ENCODE data around the gene PPEF2. TPM values are rescaled to one million over a fixed set of nuclear protein-coding genes. Genes with fewer than 3 reads are reported as not detected.

PPEF2 gene
- total and polyA plus RNA-seq, 9 donors, result not detected

DNA sequence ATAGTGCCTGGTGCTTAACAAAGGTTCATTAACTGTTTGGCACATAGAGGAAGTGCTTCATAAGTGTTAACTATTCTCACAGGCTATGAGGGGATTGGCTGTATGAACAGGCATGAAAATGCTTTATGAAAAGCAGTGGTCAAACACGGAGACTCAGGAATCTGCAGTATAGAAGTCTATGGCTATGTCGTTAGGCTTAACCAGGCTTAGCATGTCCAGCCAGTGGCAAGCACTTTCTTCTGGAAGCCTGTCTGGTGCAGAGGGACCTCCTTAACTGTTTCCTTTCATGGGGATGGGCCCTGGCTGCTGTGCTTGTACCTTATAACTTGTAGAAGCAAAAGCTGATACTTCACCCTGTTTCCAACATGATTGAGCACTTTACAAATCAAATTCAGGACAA lies 78.4 kb downstream of the PPEF2 start:
- intact Hi-C loops (cut with DNase I), result no loop called here
- 20 to 42% (median 33%) methylated on average over 2 of the region's 2 CpGs for WGBS, 3 donors
- H3K4me3 ChIP-seq, result no peak overlapping the region
- H3K4me1 ChIP-seq (ENCODE audit: insufficient read depth), result peaks cover 1% of the 10 kb centered on the region
- H3K9me3 ChIP-seq, result no peaks in the 10 kb centered on the region
- H3K36me3 ChIP-seq, result no peaks in the 10 kb centered on the region
- TF ChIP-seq EP300 (IDR thresholded peaks at IDR 0.05) (no peak), POLR2A (IDR thresholded peaks at IDR 0.05) (no peak)
- TF ChIP-seq, protein P1, sequence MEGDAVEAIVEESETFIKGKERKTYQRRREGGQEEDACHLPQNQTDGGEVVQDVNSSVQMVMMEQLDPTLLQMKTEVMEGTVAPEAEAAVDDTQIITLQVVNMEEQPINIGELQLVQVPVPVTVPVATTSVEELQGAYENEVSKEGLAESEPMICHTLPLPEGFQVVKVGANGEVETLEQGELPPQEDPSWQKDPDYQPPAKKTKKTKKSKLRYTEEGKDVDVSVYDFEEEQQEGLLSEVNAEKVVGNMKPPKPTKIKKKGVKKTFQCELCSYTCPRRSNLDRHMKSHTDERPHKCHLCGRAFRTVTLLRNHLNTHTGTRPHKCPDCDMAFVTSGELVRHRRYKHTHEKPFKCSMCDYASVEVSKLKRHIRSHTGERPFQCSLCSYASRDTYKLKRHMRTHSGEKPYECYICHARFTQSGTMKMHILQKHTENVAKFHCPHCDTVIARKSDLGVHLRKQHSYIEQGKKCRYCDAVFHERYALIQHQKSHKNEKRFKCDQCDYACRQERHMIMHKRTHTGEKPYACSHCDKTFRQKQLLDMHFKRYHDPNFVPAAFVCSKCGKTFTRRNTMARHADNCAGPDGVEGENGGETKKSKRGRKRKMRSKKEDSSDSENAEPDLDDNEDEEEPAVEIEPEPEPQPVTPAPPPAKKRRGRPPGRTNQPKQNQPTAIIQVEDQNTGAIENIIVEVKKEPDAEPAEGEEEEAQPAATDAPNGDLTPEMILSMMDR (IDR thresholded peaks at IDR 0.05), result no peak
- DNase-seq, result no peak
- no peak overlapping the region for H3K27ac ChIP-seq
- no peaks in the 10 kb centered on the region for H3K27me3 ChIP-seq

DNA sequence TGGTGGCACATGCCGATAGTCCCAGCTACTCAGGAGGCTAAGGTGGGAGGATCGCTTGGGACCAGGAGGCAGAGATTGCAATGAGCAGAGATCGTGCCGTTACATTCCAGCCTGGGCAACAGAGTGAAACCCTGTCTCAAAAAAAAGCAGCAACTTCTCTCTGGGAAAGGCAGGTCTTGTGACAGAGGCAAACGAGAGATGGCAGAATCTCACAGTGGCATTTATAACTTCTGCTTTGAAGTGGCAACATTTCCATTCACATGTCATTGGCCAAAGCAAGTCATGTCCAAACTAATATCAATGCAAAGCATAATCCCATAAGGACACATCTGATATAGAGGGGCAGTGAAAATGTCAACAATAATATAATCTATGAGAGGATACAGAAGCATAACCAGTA lies 79.8 kb downstream of the PPEF2 start:
- no peak overlapping the region for H3K27ac ChIP-seq
- 90 to 91% (median 91%) methylated on average over 5 of the region's 5 CpGs for WGBS, 3 donors
- H3K4me1 ChIP-seq (ENCODE audit: insufficient read depth), result peaks cover 1% of the 10 kb centered on the region
- H3K9me3 ChIP-seq, result no peaks in the 10 kb centered on the region
- H3K4me3 ChIP-seq, result no peak overlapping the region
- intact Hi-C loops (cut with DNase I), result no loop called here
- H3K27me3 ChIP-seq, result no peaks in the 10 kb centered on the region
- DNase-seq, result no peak
- TF ChIP-seq, protein P1 (IDR thresholded peaks at IDR 0.05), result no peak
- TF ChIP-seq EP300 (IDR thresholded peaks at IDR 0.05), result no peak
- TF ChIP-seq POLR2A (IDR thresholded peaks at IDR 0.05), result no peak
- no peaks in the 10 kb centered on the region for H3K36me3 ChIP-seq

DNA sequence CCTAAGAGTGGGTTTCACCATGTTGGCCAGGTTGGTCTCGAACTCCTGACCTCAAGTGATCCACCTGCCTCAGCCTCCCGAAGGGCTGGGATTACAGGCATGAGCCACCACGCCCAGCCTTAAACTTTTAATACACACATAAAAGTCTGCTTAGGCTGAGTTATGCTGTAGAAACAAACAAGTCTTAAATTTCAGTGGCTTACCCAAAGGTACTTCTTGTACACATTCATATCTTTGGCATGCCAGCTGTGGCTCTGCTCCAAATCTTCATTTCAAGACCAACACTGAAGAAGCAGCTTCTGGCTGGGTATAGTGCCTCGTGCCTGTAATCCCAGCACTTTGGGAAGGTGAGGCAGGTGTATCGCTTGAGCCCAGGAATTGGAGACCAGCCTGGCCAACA lies 80.3 kb downstream of the PPEF2 start:
- H3K36me3 ChIP-seq, result no peaks in the 10 kb centered on the region

DNA sequence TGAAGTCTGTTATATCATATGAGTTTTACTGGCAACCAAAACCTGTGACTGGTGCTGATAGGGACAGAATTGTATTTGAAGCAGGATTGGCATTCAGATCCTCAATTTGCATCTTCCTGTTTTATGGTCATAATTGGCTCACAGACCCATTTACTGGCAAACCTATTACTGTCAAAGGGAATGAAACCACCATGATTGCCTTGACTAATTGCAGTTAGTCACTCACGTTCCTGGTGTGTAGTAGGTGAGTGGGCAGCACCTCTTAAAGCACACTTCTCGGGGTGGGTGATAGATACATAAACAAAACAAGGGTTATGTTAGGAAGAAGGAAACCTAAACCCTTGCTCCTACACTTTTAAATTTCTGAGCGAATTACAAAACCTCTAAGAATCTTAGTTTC lies 81.0 kb downstream of the PPEF2 start:
- Histone ChIP-seq H3K9me3 (no peaks in the 10 kb centered on the region), H3K4me3 (no peak overlapping the region), H3K27ac (no peak overlapping the region), H3K4me1 (ENCODE audit: insufficient read depth) (peaks cover 1% of the 10 kb centered on the region), H3K27me3 (no peaks in the 10 kb centered on the region), H3K36me3 (no peaks in the 10 kb centered on the region)
- 84 to 92% (median 86%) methylated on average over 3 of the region's 3 CpGs for WGBS, 3 donors
- TF ChIP-seq, protein P1 (IDR thresholded peaks at IDR 0.05), result no peak
- TF ChIP-seq EP300 (IDR thresholded peaks at IDR 0.05) (no peak), POLR2A (IDR thresholded peaks at IDR 0.05) (no peak)
- intact Hi-C loops (cut with DNase I), result no loop called here
- no peak for DNase-seq

More for the DNA sequence above, 80.3 kb downstream of the PPEF2 start:
- WGBS, 3 donors, result 92 to 95% (median 92%) methylated on average over 5 of the region's 5 CpGs
- Histone ChIP-seq H3K27ac (no peak overlapping the region), H3K9me3 (no peaks in the 10 kb centered on the region), H3K4me1 (ENCODE audit: insufficient read depth) (peaks cover 1% of the 10 kb centered on the region), H3K4me3 (no peak overlapping the region), H3K27me3 (no peaks in the 10 kb centered on the region)
- no peak for DNase-seq
- intact Hi-C loops (cut with DNase I), result no loop called here
- TF ChIP-seq EP300 (IDR thresholded peaks at IDR 0.05), result no peak
- TF ChIP-seq, protein P1 (IDR thresholded peaks at IDR 0.05), result no peak
- no peak for TF ChIP-seq POLR2A (IDR thresholded peaks at IDR 0.05)
